ENCODE data around the gene FBXL5.
"Not testable (repeated sequence)": the region's sequence is repeated elsewhere in the genome, so short reads cannot be mapped to it uniquely, and the experiment has no call there.

- TF ChIP-seq CTCF (conservative IDR thresholded peaks at IDR 0.05); ZFX (IDR thresholded peaks at IDR 0.05): not testable (repeated sequence)
Observed at GRCh38 chr4:15614891-15615290, 40.3 kb downstream of the FBXL5 start.

Data from C4-2B (cell line).